Measurements from ENCODE around the gene ANO7.
"Not testable (repeated sequence)": the region's sequence is repeated elsewhere in the genome, so short reads cannot be mapped to it uniquely, and the experiment has no call there.

ANO7 gene

GRCh38 chr2:241194811-241195210 lies 6.3 kb downstream of the ANO7 start:
- DNase-seq, result no peak

GRCh38 chr2:241195506-241196130 lies 7.1 kb downstream of the ANO7 start:
- DNase-seq, result no peak

GRCh38 chr2:241197246-241197645 lies 8.8 kb downstream of the ANO7 start:
- not testable (repeated sequence) for DNase-seq

- no peak for DNase-seq
Observed at GRCh38 chr2:241197947-241198346, 9.5 kb downstream of the ANO7 start.

GRCh38 chr2:241198381-241199279 lies 10.2 kb downstream of the ANO7 start:
- DNase-seq, result no peak

- DNase-seq, result no peak
Observed at GRCh38 chr2:241199286-241199685, 10.8 kb downstream of the ANO7 start.

GRCh38 chr2:241199897-241200821 lies 11.7 kb downstream of the ANO7 start:
- no peak for DNase-seq

GRCh38 chr2:241200822-241201395 lies 12.4 kb downstream of the ANO7 start:
- no peak for DNase-seq

GRCh38 chr2:241201445-241202267 lies 13.2 kb downstream of the ANO7 start:
- no peak for DNase-seq

- no peak for DNase-seq
Observed at GRCh38 chr2:241202268-241202585, 13.8 kb downstream of the ANO7 start.

- DNase-seq, result no peak
Observed at GRCh38 chr2:241202681-241203080, 14.2 kb downstream of the ANO7 start.

GRCh38 chr2:241203218-241204009 lies 14.9 kb downstream of the ANO7 start:
- DNase-seq, result no peak

- DNase-seq, result no peak
Observed at GRCh38 chr2:241204010-241204384, 15.5 kb downstream of the ANO7 start.

GRCh38 chr2:241204490-241204889 lies 16.0 kb downstream of the ANO7 start:
- no peak for DNase-seq

- DNase-seq, result no peak
Observed at GRCh38 chr2:241205086-241205485, 16.6 kb downstream of the ANO7 start.

- DNase-seq, result no peak
Observed at GRCh38 chr2:241207151-241207550, 18.7 kb downstream of the ANO7 start.

GRCh38 chr2:241207641-241208040 lies 19.2 kb downstream of the ANO7 start:
- no peak for DNase-seq

- no peak for DNase-seq
Observed at GRCh38 chr2:241208058-241208457, 19.6 kb downstream of the ANO7 start.

GRCh38 chr2:241209271-241209670 lies 20.8 kb downstream of the ANO7 start:
- DNase-seq, result no peak

- no peak for DNase-seq
Observed at GRCh38 chr2:241211276-241211675, 22.8 kb downstream of the ANO7 start.

GRCh38 chr2:241213041-241213440 lies 24.6 kb downstream of the ANO7 start:
- DNase-seq, result no peak

Data from activated CD4-positive, alpha-beta T cell treated with anti-CD3 and anti-CD28 coated beads for 4 hours (primary cell).